H9 (cell line): ENCODE results near the gene TRABD2B. TPM values are rescaled to one million over a fixed set of nuclear protein-coding genes. Genes with fewer than 3 reads are reported as not detected.

ENCODE experiments used
- DNase-seq: peaks from one replicate; pipeline ENCODE4 v3.0.0-alpha.2; 2017
- H2AFZ ChIP-seq: one replicate; pipeline ENCODE4 v1.6.1; 2013; ENCODE audit warnings: mild to moderate bottlenecking, low read length, control low read depth, moderate library complexity
- H2AK5ac ChIP-seq: 2 replicates; pipeline ENCODE4 v1.6.1; 2013; ENCODE audit warnings: low read length, control low read depth, mixed read lengths; ENCODE audit not compliant: insufficient read length
- H2BK120ac ChIP-seq: one replicate; pipeline ENCODE4 v1.6.1; 2013; ENCODE audit warnings: low read depth, mild to moderate bottlenecking, low read length, control low read depth, inconsistent platforms; ENCODE audit not compliant: poor library complexity, severe bottlenecking
- H2BK12ac ChIP-seq: 2 replicates; pipeline ENCODE4 v1.6.1; 2013; ENCODE audit warnings: low read length, control low read depth, mixed read lengths, low read depth; ENCODE audit not compliant: insufficient read length
- H2BK15ac ChIP-seq: 2 replicates; pipeline ENCODE4 v1.6.1; 2013; ENCODE audit warnings: low read depth, low read length, control low read depth
- H2BK20ac ChIP-seq: one replicate; pipeline ENCODE4 v1.6.1; 2013; ENCODE audit warnings: low read depth, mild to moderate bottlenecking, low read length, control low read depth, inconsistent platforms; ENCODE audit not compliant: poor library complexity, severe bottlenecking
- H2BK5ac ChIP-seq: 2 replicates; pipeline ENCODE4 v1.6.1; 2013; ENCODE audit warnings: low read length, control low read depth, mixed read lengths; ENCODE audit not compliant: insufficient read length
- H3K14ac ChIP-seq: 2 replicates; pipeline ENCODE4 v1.6.1; 2013; ENCODE audit warnings: low read length, control low read depth; ENCODE audit not compliant: insufficient read depth
- H3K18ac ChIP-seq: 2 replicates; pipeline ENCODE4 v1.6.1; 2013; ENCODE audit warnings: low read depth, mild to moderate bottlenecking, mixed read lengths, low read length, control low read depth; ENCODE audit not compliant: insufficient read length
- H3K23ac ChIP-seq: 2 replicates; pipeline ENCODE4 v1.6.1; 2013; ENCODE audit warnings: low read length, control low read depth, mixed read lengths, low read depth; ENCODE audit not compliant: insufficient read length
- H3K23me2 ChIP-seq: 2 replicates; pipeline ENCODE4 v1.6.1; 2013; ENCODE audit warnings: low read depth, mild to moderate bottlenecking, mixed read lengths, low read length, control low read depth; ENCODE audit not compliant: insufficient read length, poor library complexity, severe bottlenecking
- H3K27ac ChIP-seq: 2 replicates; pipeline ENCODE4 v1.5.1; 2013; ENCODE audit warnings: low read length, control low read depth, mixed read lengths, low read depth; ENCODE audit not compliant: insufficient read length
- H3K27me3 ChIP-seq: 2 replicates; pipeline ENCODE4 v1.6.1; 2013; ENCODE audit warnings: low read length, control low read depth, inconsistent platforms; ENCODE audit not compliant: insufficient read depth
- H3K4ac ChIP-seq: 2 replicates; pipeline ENCODE4 v1.6.1; 2013; ENCODE audit warnings: low read depth, mild to moderate bottlenecking, control low read depth, inconsistent platforms, low read length, moderate library complexity
- H3K4me1 ChIP-seq: 2 replicates; pipeline ENCODE4 v1.6.1; 2013; ENCODE audit warnings: low read length, control low read depth, inconsistent platforms; ENCODE audit not compliant: insufficient read depth
- H3K4me2 ChIP-seq: 2 replicates; pipeline ENCODE4 v1.6.1; 2013; ENCODE audit warnings: low read length, control low read depth, mixed read lengths; ENCODE audit not compliant: insufficient read length, insufficient read depth
- H3K56ac ChIP-seq: 2 replicates; pipeline ENCODE4 v1.6.1; 2013; ENCODE audit warnings: low read depth, mild to moderate bottlenecking, mixed read lengths, low read length, control low read depth; ENCODE audit not compliant: insufficient read length
- H3K79me1 ChIP-seq: 2 replicates; pipeline ENCODE4 v1.6.1; 2013; ENCODE audit warnings: low read depth, mild to moderate bottlenecking, moderate library complexity, low read length, control low read depth, inconsistent platforms; ENCODE audit not compliant: insufficient read depth, poor library complexity, severe bottlenecking
- H3K79me2 ChIP-seq: 2 replicates; pipeline ENCODE4 v1.6.1; 2013; ENCODE audit warnings: low read length, control low read depth, inconsistent platforms; ENCODE audit not compliant: insufficient read depth
- H3K9ac ChIP-seq: 2 replicates; pipeline ENCODE4 v1.6.1; 2013; ENCODE audit warnings: low read length, control low read depth, mixed read lengths; ENCODE audit not compliant: insufficient read length; ENCODE audit errors: extremely low read depth
- H3K9me3 ChIP-seq: one replicate; pipeline ENCODE4 v1.6.1; 2013; ENCODE audit warnings: low read depth, low read length, inconsistent platforms; ENCODE audit not compliant: control insufficient read depth
- H3T11ph ChIP-seq: one replicate; pipeline ENCODE4 v1.6.1; 2013; ENCODE audit warnings: mild to moderate bottlenecking, low read length, control low read depth, inconsistent platforms
- H4K20me1 ChIP-seq: one replicate; pipeline ENCODE4 v1.6.1; 2013; ENCODE audit not compliant: control insufficient read depth, insufficient read length, insufficient read depth
- H4K5ac ChIP-seq: 2 replicates; pipeline ENCODE4 v1.6.1; 2013; ENCODE audit warnings: low read depth, mild to moderate bottlenecking, mixed read lengths, low read length, control low read depth; ENCODE audit not compliant: insufficient read length
- H4K8ac ChIP-seq: replicated peaks from 2 replicates; pipeline ENCODE4 v1.6.1; 2013; ENCODE audit warnings: low read length, control low read depth, mixed read lengths, low read depth; ENCODE audit not compliant: insufficient read length
- H4K91ac ChIP-seq: 2 replicates; pipeline ENCODE4 v1.6.1; 2013; ENCODE audit warnings: low read depth, mild to moderate bottlenecking, moderate library complexity, mixed read lengths, low read length, control low read depth; ENCODE audit not compliant: insufficient read length
- H3K27ac Mint-ChIP-seq, 3 experiments: 2 replicates in 2 of 3; 3 replicates in 1 of 3; pipeline ENCODE4 v1.8.0; 2020 to 2021; ENCODE audit warnings: mixed read lengths in 3 of 3, mild to moderate bottlenecking in 1 of 3, moderate library complexity in 1 of 3
- H3K27me3 Mint-ChIP-seq: 2 replicates; pipeline ENCODE4 v1.8.0; 2021; ENCODE audit warnings: low read depth, mild to moderate bottlenecking, moderate library complexity, mixed read lengths
- H3K36me3 Mint-ChIP-seq, 3 experiments: 2 replicates in 2 of 3; 3 replicates in 1 of 3; pipeline ENCODE4 v1.8.0; 2020 to 2021; ENCODE audit warnings: low read depth in 3 of 3, mixed read lengths in 3 of 3; ENCODE audit not compliant: insufficient read depth in 1 of 3
- H3K4me1 Mint-ChIP-seq, 2 experiments: 2 replicates each; pipeline ENCODE4 v1.8.0; 2020; ENCODE audit warnings: mixed read lengths in 2 of 2
- H3K4me3 Mint-ChIP-seq, 2 experiments: 2 replicates in 1 of 2; 3 replicates in 1 of 2; pipeline ENCODE4 v1.8.0; 2020 to 2021; ENCODE audit warnings: mild to moderate bottlenecking in 2 of 2, mixed read lengths in 2 of 2, moderate library complexity in 1 of 2
- H3K9me3 Mint-ChIP-seq, 2 experiments: 2 replicates in 1 of 2; 3 replicates in 1 of 2; pipeline ENCODE4 v1.8.0; 2020; ENCODE audit warnings: mild to moderate bottlenecking in 2 of 2, mixed read lengths in 2 of 2, moderate library complexity in 1 of 2
- CTCF ChIP-seq: fragments of 200-600 bp; sonication (generic); conservative IDR thresholded peaks from 3 replicates; pipeline ENCODE4 v1.8.0; 2021; ENCODE audit warnings: antibody characterized with exemption, mild to moderate bottlenecking
- WGBS: extraction: QIAGEN DNeasy Blood & Tissue Kit; methylation state at CpG from one replicate; pipeline ENCODE4 v1.1.7; 2013; ENCODE audit warnings: missing lambda C conversion rate, low lambda C conversion rate, mixed read lengths; ENCODE audit not compliant: insufficient read length; ENCODE audit errors: extremely low coverage; 5-methylcytosine and 5-hydroxymethylcytosine counted together
- total RNA-seq: library from RNA; stranded (reverse); gene quantifications from 2 replicates; pipeline ENCODE4 v1.2.1, GENCODE V29; 2021

The TRABD2B gene
- total RNA-seq, 1 experiment from 2014 or later = 2.3 TPM

GRCh38 chr1:47894410-47895278 is 102.5 kb downstream of the TRABD2B start:
- no peak overlapping the region for H2BK15ac ChIP-seq
- H3K36me3 Mint-ChIP-seq = no peaks in the 10 kb centered on the region
- peak; percentile 61 for DNase-seq

More at GRCh38 chr1:47894410-47895278, 102.5 kb downstream of the TRABD2B start:
- no peak overlapping the region for H3K9ac ChIP-seq
- Mint-ChIP-seq H3K27ac (no peak overlapping the region; a peak in 1 of 7 replicates), H3K4me1 (peaks cover 63 to 64% of the 10 kb centered on the region in 2 experiments), H3K4me3 (peak overlapping the region in 1 of 2 experiments; percentile 31; a peak in 2 of 5 replicates), H3K9me3 (no peaks in the 10 kb centered on the region), H3K27me3 (no peaks in the 10 kb centered on the region; the same call in 1 of the 2 replicates)
- no peak overlapping the region for H2BK12ac ChIP-seq
- H3K4ac ChIP-seq = no peak overlapping the region
- H3T11ph ChIP-seq = no peak overlapping the region
- no peak overlapping the region for H3K27ac ChIP-seq
- H3K4me2 ChIP-seq = no peak overlapping the region
- H3K23ac ChIP-seq = no peak overlapping the region
- H2AK5ac ChIP-seq = no peak overlapping the region
- no peak overlapping the region for H2BK20ac ChIP-seq
- H4K8ac ChIP-seq = no peak overlapping the region
- no peaks in the 10 kb centered on the region for H4K20me1 ChIP-seq
- no peaks in the 10 kb centered on the region for H3K9me3 ChIP-seq
- H4K5ac ChIP-seq = no peak overlapping the region
- no peaks in the 10 kb centered on the region for H3K79me1 ChIP-seq
- H3K18ac ChIP-seq = no peak overlapping the region
- no peaks in the 10 kb centered on the region; the same call in 1 of the 2 replicates for H3K79me2 ChIP-seq
- no peak overlapping the region for H3K56ac ChIP-seq
- H2AFZ ChIP-seq = no peak overlapping the region
- no peak overlapping the region for H2BK5ac ChIP-seq
- peak overlapping the region; percentile 44; the same call in 1 of the 2 replicates for H3K14ac ChIP-seq
- WGBS = no CpG with 5 or more reads among the region's 11 CpGs
- no peaks in the 10 kb centered on the region for H3K23me2 ChIP-seq
- H4K91ac ChIP-seq = no peak overlapping the region
- peaks cover 29% of the 10 kb centered on the region for H3K4me1 ChIP-seq
- no peak overlapping the region for H2BK120ac ChIP-seq
- TF ChIP-seq CTCF = no peak
- H3K27me3 ChIP-seq = no peaks in the 10 kb centered on the region
